WTC11 (cell line): Measurements from ENCODE around the gene CERCAM. TPM values are rescaled to one million over a fixed set of nuclear protein-coding genes. Genes with fewer than 3 reads are reported as not detected.

Experiments used
- ATAC-seq: fragments of 200-7000 bp; cut with Tn5 transposase; 2 replicates; pipeline ENCODE4 v1.10.0; 2021; ENCODE audit warnings: mild to moderate bottlenecking, moderate library complexity
- CTCF ChIA-PET: fragments of 300-600 bp; sonication (Branson Sonifier 250); formaldehyde crosslinking; loops from one replicate; lab custom pipeline; 2021; ENCODE audit warnings: antibody characterized with exemption; lab: Charles Lee
- POLR2A ChIA-PET: fragments of 350-600 bp; sonication (Branson Sonifier 250); formaldehyde crosslinking; loops from one replicate; lab custom pipeline; 2021; ENCODE audit warnings: antibody characterized with exemption; lab: Charles Lee
- DNase-seq: peaks from one replicate; pipeline ENCODE4 v3.0.0; 2021; ENCODE audit warnings: low spot score
- H3K27ac Mint-ChIP-seq: 2 replicates; pipeline ENCODE4 v1.8.0; 2021; ENCODE audit warnings: mixed read lengths
- H3K27me3 Mint-ChIP-seq: 2 replicates; pipeline ENCODE4 v1.8.0; 2021; ENCODE audit warnings: low read depth, mild to moderate bottlenecking, moderate library complexity, mixed read lengths
- H3K36me3 Mint-ChIP-seq: 2 replicates; pipeline ENCODE4 v1.8.0; 2021; ENCODE audit warnings: mixed read lengths
- H3K4me1 Mint-ChIP-seq: 2 replicates; pipeline ENCODE4 v1.8.0; 2022; ENCODE audit warnings: mixed read lengths
- H3K4me3 Mint-ChIP-seq: 2 replicates; pipeline ENCODE4 v1.8.0; 2021; ENCODE audit warnings: mild to moderate bottlenecking, moderate library complexity, mixed read lengths
- H3K9me3 Mint-ChIP-seq: 2 replicates; pipeline ENCODE4 v1.8.0; 2021; ENCODE audit warnings: mixed read lengths
- ATF3 ChIP-seq: sonication (generic); formaldehyde crosslinking; conservative IDR thresholded peaks from 2 replicates; pipeline ENCODE4 v1.8.1; 2022; ENCODE audit warnings: mild to moderate bottlenecking, missing genetic modification reagents
- ATF6 ChIP-seq: sonication (generic); formaldehyde crosslinking; IDR thresholded peaks from 2 replicates; pipeline ENCODE4 v1.8.1; 2023; ENCODE audit warnings: mild to moderate bottlenecking, missing genetic modification reagents
- CREM ChIP-seq: sonication (generic); formaldehyde crosslinking; IDR thresholded peaks from 2 replicates; pipeline ENCODE4 v1.8.1; 2022; ENCODE audit warnings: mild to moderate bottlenecking, missing genetic modification reagents, moderate library complexity
- CTCF ChIP-seq: fragments of 200-600 bp; IDR thresholded peaks from 2 replicates; pipeline ENCODE4 v1.8.0; 2022; ENCODE audit warnings: antibody characterized with exemption
- ERG ChIP-seq: fragments of 250-450 bp; sonication (Bioruptor Pico); IDR thresholded peaks from 2 replicates; pipeline ENCODE4 v1.8.0; 2021; ENCODE audit warnings: mild to moderate bottlenecking
- ESRRA ChIP-seq: sonication (generic); formaldehyde crosslinking; IDR thresholded peaks from 2 replicates; pipeline ENCODE4 v1.8.1; 2022; ENCODE audit warnings: mild to moderate bottlenecking, missing genetic modification reagents, borderline replicate concordance
- FOXP1 ChIP-seq: sonication (generic); formaldehyde crosslinking; IDR thresholded peaks from 2 replicates; pipeline ENCODE4 v1.8.0; 2022; ENCODE audit warnings: missing genetic modification reagents, mild to moderate bottlenecking, moderate library complexity, borderline replicate concordance
- FOXP4 ChIP-seq: sonication (generic); formaldehyde crosslinking; IDR thresholded peaks from 2 replicates; pipeline ENCODE4 v1.8.0; 2022; ENCODE audit warnings: mild to moderate bottlenecking, missing genetic modification reagents
- MYBL2 ChIP-seq: sonication (generic); formaldehyde crosslinking; IDR thresholded peaks from 2 replicates; pipeline ENCODE4 v1.8.1; 2023; ENCODE audit warnings: mild to moderate bottlenecking, moderate library complexity, missing genetic modification reagents
- NR2C2 ChIP-seq: sonication (generic); formaldehyde crosslinking; IDR thresholded peaks from 2 replicates; pipeline ENCODE4 v1.8.0; 2022; ENCODE audit warnings: mild to moderate bottlenecking, missing genetic modification reagents
- NR3C1 ChIP-seq: sonication (generic); formaldehyde crosslinking; conservative IDR thresholded peaks from 2 replicates; pipeline ENCODE4 v1.8.1; 2023; ENCODE audit warnings: low read depth, mild to moderate bottlenecking, missing genetic modification reagents
- PREB ChIP-seq: sonication (generic); formaldehyde crosslinking; IDR thresholded peaks from 2 replicates; pipeline ENCODE4 v1.8.1; 2022; ENCODE audit warnings: mild to moderate bottlenecking, missing genetic modification reagents, moderate library complexity, borderline replicate concordance
- STAT6 ChIP-seq: sonication (generic); formaldehyde crosslinking; conservative IDR thresholded peaks from 2 replicates; pipeline ENCODE4 v1.8.1; 2023; ENCODE audit warnings: mild to moderate bottlenecking, low read depth, missing genetic modification reagents, moderate library complexity
- TCF7 ChIP-seq: sonication (generic); formaldehyde crosslinking; IDR thresholded peaks from 2 replicates; pipeline ENCODE4 v1.8.0; 2022; ENCODE audit warnings: mild to moderate bottlenecking, low read depth, missing genetic modification reagents, moderate library complexity
- ZNF219 ChIP-seq: sonication (generic); formaldehyde crosslinking; IDR thresholded peaks from 2 replicates; pipeline ENCODE4 v1.8.0; 2023; ENCODE audit warnings: missing genetic modification reagents, mild to moderate bottlenecking, borderline replicate concordance
- ZNF232 ChIP-seq: sonication (generic); formaldehyde crosslinking; IDR thresholded peaks from 2 replicates; pipeline ENCODE4 v1.8.0; 2022; ENCODE audit warnings: mild to moderate bottlenecking, missing genetic modification reagents
- ZNF281 ChIP-seq: sonication (generic); formaldehyde crosslinking; IDR thresholded peaks from 2 replicates; pipeline ENCODE4 v1.8.0; 2023; ENCODE audit warnings: mild to moderate bottlenecking, missing genetic modification reagents
- ZNF425 ChIP-seq: fragments of 250-450 bp; sonication (Bioruptor Pico); conservative IDR thresholded peaks from 2 replicates; pipeline ENCODE4 v1.9.0; 2021; ENCODE audit warnings: mild to moderate bottlenecking
- total RNA-seq: library from RNA; stranded (reverse); gene quantifications from 3 replicates; pipeline ENCODE4 v1.2.3, GENCODE V29; 2021

The CERCAM gene
- total RNA-seq, 1 experiment from 2014 or later = 15.2 TPM

- H3K27me3 Mint-ChIP-seq = peaks cover 97% of the 10 kb centered on the region
- ATAC-seq = no peak
- no peaks in the 10 kb centered on the region for H3K9me3 Mint-ChIP-seq
- H3K4me1 Mint-ChIP-seq = peaks cover 31% of the 10 kb centered on the region
- H3K4me3 Mint-ChIP-seq = no peak overlapping the region
- no peak for DNase-seq
- POLR2A ChIA-PET = no interaction called here
- no peaks in the 10 kb centered on the region; the same call in 1 of the 2 replicates for H3K36me3 Mint-ChIP-seq
- CTCF ChIA-PET = interaction anchor here (1.4 to 3.5 kb wide), 5 partner anchors 9 to 41 kb away, joined by 4 to 19 read pairs (median 7); partner anchors contain the start of gene CERCAM
- TF ChIP-seq MYBL2 (CRISPR knock-in tag) = no peak
- TF ChIP-seq ATF6 (CRISPR knock-in tag) = no peak
- TF ChIP-seq STAT6 (CRISPR knock-in tag) = no peak
- TF ChIP-seq CTCF = no peak
- no peak for TF ChIP-seq ZNF425
- TF ChIP-seq ERG (CRISPR knock-in tag) = no peak
- no peak for TF ChIP-seq ZNF219 (CRISPR knock-in tag)
- no peak for TF ChIP-seq ZNF232
- TF ChIP-seq NR3C1 (CRISPR knock-in tag) = no peak
- no peak for TF ChIP-seq PREB
- no peak for TF ChIP-seq FOXP4
- no peak for TF ChIP-seq FOXP1 (CRISPR knock-in tag)
- TF ChIP-seq ESRRA (CRISPR knock-in tag) = no peak
- TF ChIP-seq TCF7 (CRISPR knock-in tag) = no peak
- TF ChIP-seq CREM (CRISPR knock-in tag) = no peak
- TF ChIP-seq NR2C2 (CRISPR knock-in tag) = no peak
- no peak for TF ChIP-seq ATF3 (CRISPR knock-in tag)
- TF ChIP-seq ZNF281 = no peak
- H3K27ac Mint-ChIP-seq = no peak overlapping the region
Measured at GRCh38 chr9:128397831-128398230, 22.8 kb upstream of the CERCAM start.
